Kidney epithelial cell (primary cell): ENCODE measurements around the gene HOXD3. TPM values are rescaled to one million over a fixed set of nuclear protein-coding genes. Genes with fewer than 3 reads are reported as not detected.

Source experiments
- DNase-seq: peaks from one replicate; pipeline ENCODE4 v3.0.0-alpha.2; 2010; ENCODE audit warnings: low read depth
- H3K27me3 ChIP-seq: 2 replicates; pipeline ENCODE4 v1.6.0; 2011; ENCODE audit warnings: low read length; ENCODE audit not compliant: control insufficient read depth, insufficient read depth
- H3K36me3 ChIP-seq: 2 replicates; pipeline ENCODE4 v1.5.1; 2011; ENCODE audit warnings: low read length; ENCODE audit not compliant: control insufficient read depth, insufficient read depth
- H3K4me3 ChIP-seq: 2 replicates; pipeline ENCODE4 v1.5.1; 2011; ENCODE audit warnings: low read depth, mild to moderate bottlenecking, control low read depth, low read length
- CTCF ChIP-seq: IDR thresholded peaks from 2 replicates; pipeline ENCODE4 v1.5.1; 2011; ENCODE audit warnings: mild to moderate bottlenecking, moderate library complexity, low read length, control low read depth, inconsistent platforms; ENCODE audit not compliant: insufficient read depth, poor library complexity, severe bottlenecking
- total RNA-seq: library from RNA; depleted of rRNA; stranded (reverse); fragments of >200 nt; gene quantifications from 2 replicates; pipeline ENCODE4 v1.2.3, GENCODE V29; 2015

The HOXD3 gene
- total RNA-seq, 1 donor from 2014 or later, result 5.4 TPM

DNA sequence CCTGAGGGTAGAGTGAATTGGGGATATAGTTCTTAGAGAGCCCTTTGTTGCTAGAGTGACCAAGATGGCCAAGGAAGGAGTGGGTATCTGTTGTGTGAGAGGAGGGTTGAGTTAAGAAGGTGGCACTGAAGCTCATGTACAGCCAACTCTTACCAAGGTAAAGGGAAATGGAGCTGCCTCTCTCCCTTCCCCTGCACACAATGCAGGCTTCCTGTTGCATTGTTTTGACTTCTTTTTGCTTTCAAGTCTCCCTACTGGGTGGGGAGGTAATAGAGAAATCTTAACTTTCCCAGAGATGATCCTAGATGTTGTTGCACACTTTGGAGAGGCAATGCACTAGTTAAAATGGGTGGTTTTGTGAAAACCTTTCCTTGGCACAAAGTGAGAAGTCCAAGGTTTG, 55.2 kb downstream of the HOXD3 start:
- Histone ChIP-seq H3K27me3 (no peaks in the 10 kb centered on the region), H3K36me3 (no peaks in the 10 kb centered on the region)
- TF ChIP-seq CTCF, result no peak

DNA sequence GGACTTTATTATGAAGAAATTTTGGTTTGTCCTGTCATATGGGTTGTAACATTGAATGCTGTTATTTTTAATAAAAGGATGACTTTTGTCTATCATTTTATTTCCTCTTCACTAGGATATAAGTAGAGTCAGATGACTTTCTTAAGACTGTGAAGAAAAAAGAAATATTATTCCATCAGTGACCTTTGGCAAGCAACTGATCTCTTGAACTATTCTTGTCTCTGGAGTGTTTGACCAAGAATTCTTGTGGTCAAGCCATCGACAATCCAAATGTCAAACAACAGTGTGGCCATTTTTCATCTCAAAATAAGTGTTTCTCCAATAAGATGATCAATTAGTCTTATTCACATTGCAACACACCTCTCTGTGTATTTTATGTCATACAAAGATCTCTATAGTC, 56.3 kb downstream of the HOXD3 start:
- H3K36me3 ChIP-seq, result no peaks in the 10 kb centered on the region
- TF ChIP-seq CTCF, result no peak
- no peak overlapping the region for H3K4me3 ChIP-seq
- no peak for DNase-seq
- H3K27me3 ChIP-seq, result no peaks in the 10 kb centered on the region

More for the DNA sequence above, 55.2 kb downstream of the HOXD3 start:
- H3K4me3 ChIP-seq, result no peak overlapping the region
- DNase-seq, result no peak

Other genes with a start within 250 kb of the HOXD3 start
- 14.5 and 15.1 TPM in 2 replicates for gene LNPK, start 155.0 kb upstream of the HOXD3 start, total RNA-seq
- not detected in 2 replicates for gene EVX2, start 73.3 kb upstream of the HOXD3 start, total RNA-seq
- not detected in 2 replicates for gene HOXD13, start 64.6 kb upstream of the HOXD3 start, total RNA-seq
- not detected in 2 replicates for gene HOXD12, start 57.5 kb upstream of the HOXD3 start, total RNA-seq
- 5.4 and 16.3 TPM in 2 replicates for gene HOXD11, start 50.0 kb upstream of the HOXD3 start, total RNA-seq
- 5.1 and 5.6 TPM in 2 replicates for gene HOXD10, start 40.5 kb upstream of the HOXD3 start, total RNA-seq
- 11.6 and 12.2 TPM in 2 replicates for gene HOXD9, start 34.6 kb upstream of the HOXD3 start, total RNA-seq
- 18.1 and 22.5 TPM in 2 replicates for gene HOXD8, start 27.6 kb upstream of the HOXD3 start, total RNA-seq
- gene HOXD4, start 5.8 kb upstream of the HOXD3 start, total RNA-seq, result 5.4 and 13.8 TPM in 2 replicates
- 9.8 and 11.1 TPM in 2 replicates for gene HOXD1, start 31.4 kb downstream of the HOXD3 start, total RNA-seq
- gene MTX2, start 112.1 kb downstream of the HOXD3 start, total RNA-seq, result 60.3 and 62.8 TPM in 2 replicates